WTC11 (cell line): Measurements from ENCODE around the gene UGT1A1. TPM values are rescaled to one million over a fixed set of nuclear protein-coding genes. Genes with fewer than 3 reads are reported as not detected.

Source experiments
- ATAC-seq: fragments of 200-7000 bp; cut with Tn5 transposase; 2 replicates; pipeline ENCODE4 v1.10.0; 2021; ENCODE audit warnings: mild to moderate bottlenecking, moderate library complexity
- CTCF ChIA-PET: fragments of 300-600 bp; sonication (Branson Sonifier 250); formaldehyde crosslinking; loops from one replicate; lab custom pipeline; 2021; ENCODE audit warnings: antibody characterized with exemption; lab: Charles Lee
- POLR2A ChIA-PET: fragments of 350-600 bp; sonication (Branson Sonifier 250); formaldehyde crosslinking; loops from one replicate; lab custom pipeline; 2021; ENCODE audit warnings: antibody characterized with exemption; lab: Charles Lee
- DNase-seq: peaks from one replicate; pipeline ENCODE4 v3.0.0; 2021; ENCODE audit warnings: low spot score
- H3K27ac Mint-ChIP-seq: 2 replicates; pipeline ENCODE4 v1.8.0; 2021; ENCODE audit warnings: mixed read lengths
- H3K27me3 Mint-ChIP-seq: 2 replicates; pipeline ENCODE4 v1.8.0; 2021; ENCODE audit warnings: low read depth, mild to moderate bottlenecking, moderate library complexity, mixed read lengths
- H3K36me3 Mint-ChIP-seq: 2 replicates; pipeline ENCODE4 v1.8.0; 2021; ENCODE audit warnings: mixed read lengths
- H3K4me1 Mint-ChIP-seq: 2 replicates; pipeline ENCODE4 v1.8.0; 2022; ENCODE audit warnings: mixed read lengths
- H3K4me3 Mint-ChIP-seq: 2 replicates; pipeline ENCODE4 v1.8.0; 2021; ENCODE audit warnings: mild to moderate bottlenecking, moderate library complexity, mixed read lengths
- H3K9me3 Mint-ChIP-seq: 2 replicates; pipeline ENCODE4 v1.8.0; 2021; ENCODE audit warnings: mixed read lengths
- IRF2 ChIP-seq: sonication (generic); formaldehyde crosslinking; IDR thresholded peaks from 2 replicates; pipeline ENCODE4 v1.8.0; 2022; ENCODE audit warnings: low read depth, missing genetic modification reagents, borderline replicate concordance
- JUN ChIP-seq: sonication (generic); formaldehyde crosslinking; IDR thresholded peaks from 2 replicates; pipeline ENCODE4 v1.8.0; 2023; ENCODE audit warnings: mild to moderate bottlenecking, missing genetic modification reagents
- NR1H2 ChIP-seq: sonication (generic); formaldehyde crosslinking; IDR thresholded peaks from 2 replicates; pipeline ENCODE4 v1.9.0; 2021; ENCODE audit warnings: mild to moderate bottlenecking, moderate library complexity, missing genetic modification reagents
- NR3C1 ChIP-seq: sonication (generic); formaldehyde crosslinking; conservative IDR thresholded peaks from 2 replicates; pipeline ENCODE4 v1.8.1; 2023; ENCODE audit warnings: low read depth, mild to moderate bottlenecking, missing genetic modification reagents
- RORB ChIP-seq: fragments of 250-450 bp; sonication (Bioruptor Pico); IDR thresholded peaks from 2 replicates; pipeline ENCODE4 v1.9.0; 2021; ENCODE audit warnings: mild to moderate bottlenecking
- SMAD3 ChIP-seq: sonication (generic); formaldehyde crosslinking; IDR thresholded peaks from 2 replicates; pipeline ENCODE4 v1.8.0; 2022; ENCODE audit warnings: missing genetic modification reagents, mild to moderate bottlenecking, borderline replicate concordance
- SP1 ChIP-seq: sonication (generic); formaldehyde crosslinking; conservative IDR thresholded peaks from 2 replicates; pipeline ENCODE4 v1.8.1; 2022; ENCODE audit warnings: missing genetic modification reagents
- TEAD4 ChIP-seq: sonication (generic); formaldehyde crosslinking; IDR thresholded peaks from 2 replicates; pipeline ENCODE4 v1.8.0; 2022; ENCODE audit warnings: mild to moderate bottlenecking, missing genetic modification reagents
- TP53 ChIP-seq: sonication (generic); formaldehyde crosslinking; IDR thresholded peaks from 2 replicates; pipeline ENCODE4 v1.8.1; 2023; ENCODE audit warnings: mild to moderate bottlenecking, missing genetic modification reagents
- ZBTB21 ChIP-seq: sonication (generic); formaldehyde crosslinking; IDR thresholded peaks from 2 replicates; pipeline ENCODE4 v1.8.1; 2023; ENCODE audit warnings: mild to moderate bottlenecking, missing genetic modification reagents, borderline replicate concordance
- ZNF138 ChIP-seq: sonication (generic); formaldehyde crosslinking; conservative IDR thresholded peaks from 2 replicates; pipeline ENCODE4 v1.8.1; 2022; ENCODE audit warnings: mild to moderate bottlenecking, moderate library complexity, missing genetic modification reagents
- ZNF219 ChIP-seq: sonication (generic); formaldehyde crosslinking; IDR thresholded peaks from 2 replicates; pipeline ENCODE4 v1.8.0; 2023; ENCODE audit warnings: missing genetic modification reagents, mild to moderate bottlenecking, borderline replicate concordance
- ZNF425 ChIP-seq: fragments of 250-450 bp; sonication (Bioruptor Pico); conservative IDR thresholded peaks from 2 replicates; pipeline ENCODE4 v1.9.0; 2021; ENCODE audit warnings: mild to moderate bottlenecking
- total RNA-seq: library from RNA; stranded (reverse); gene quantifications from 3 replicates; pipeline ENCODE4 v1.2.3, GENCODE V29; 2021
- TF ChIP-seq, protein P1 (sequence below): sonication (generic); formaldehyde crosslinking; IDR thresholded peaks from 2 replicates; pipeline ENCODE4 v1.8.0; 2022; ENCODE audit warnings: mild to moderate bottlenecking, missing genetic modification reagents
- TF ChIP-seq, protein P2 (sequence below): sonication (generic); formaldehyde crosslinking; IDR thresholded peaks from 2 replicates; pipeline ENCODE4 v1.8.1; 2023; ENCODE audit warnings: mild to moderate bottlenecking, missing genetic modification reagents, borderline replicate concordance
- TF ChIP-seq, protein P3 (sequence below): sonication (generic); formaldehyde crosslinking; IDR thresholded peaks from 2 replicates; pipeline ENCODE4 v1.8.0; 2023; ENCODE audit warnings: missing genetic modification reagents, mild to moderate bottlenecking, borderline replicate concordance
- TF ChIP-seq, protein P4 (sequence below): sonication (generic); formaldehyde crosslinking; IDR thresholded peaks from 2 replicates; pipeline ENCODE4 v1.8.1; 2023; ENCODE audit warnings: mild to moderate bottlenecking, moderate library complexity, missing genetic modification reagents

Gene UGT1A1
- total RNA-seq, 1 experiment from 2014 or later: not detected

- Mint-ChIP-seq H3K9me3 (peaks cover 11% of the 10 kb centered on the region; the same call in 1 of the 2 replicates), H3K4me3 (no peak overlapping the region), H3K27me3 (no peaks in the 10 kb centered on the region; the same call in 1 of the 2 replicates), H3K36me3 (no peaks in the 10 kb centered on the region), H3K27ac (no peak overlapping the region), H3K4me1 (no peaks in the 10 kb centered on the region)
- POLR2A ChIA-PET: no interaction called here
- no peak for ATAC-seq
- TF ChIP-seq ZNF425 (CRISPR knock-in tag) (no peak), ZBTB21 (no peak), RORB (CRISPR knock-in tag) (no peak)
- TF ChIP-seq, protein P1, sequence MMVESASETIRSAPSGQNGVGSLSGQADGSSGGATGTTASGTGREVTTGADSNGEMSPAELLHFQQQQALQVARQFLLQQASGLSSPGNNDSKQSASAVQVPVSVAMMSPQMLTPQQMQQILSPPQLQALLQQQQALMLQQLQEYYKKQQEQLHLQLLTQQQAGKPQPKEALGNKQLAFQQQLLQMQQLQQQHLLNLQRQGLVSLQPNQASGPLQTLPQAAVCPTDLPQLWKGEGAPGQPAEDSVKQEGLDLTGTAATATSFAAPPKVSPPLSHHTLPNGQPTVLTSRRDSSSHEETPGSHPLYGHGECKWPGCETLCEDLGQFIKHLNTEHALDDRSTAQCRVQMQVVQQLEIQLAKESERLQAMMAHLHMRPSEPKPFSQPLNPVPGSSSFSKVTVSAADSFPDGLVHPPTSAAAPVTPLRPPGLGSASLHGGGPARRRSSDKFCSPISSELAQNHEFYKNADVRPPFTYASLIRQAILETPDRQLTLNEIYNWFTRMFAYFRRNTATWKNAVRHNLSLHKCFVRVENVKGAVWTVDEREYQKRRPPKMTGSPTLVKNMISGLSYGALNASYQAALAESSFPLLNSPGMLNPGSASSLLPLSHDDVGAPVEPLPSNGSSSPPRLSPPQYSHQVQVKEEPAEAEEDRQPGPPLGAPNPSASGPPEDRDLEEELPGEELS (CRISPR knock-in tag): no peak
- DNase-seq: no peak
- CTCF ChIA-PET: no interaction called here
Measured at GRCh38 chr2:233807966-233808935, 48.2 kb downstream of the UGT1A1 start.

DNA sequence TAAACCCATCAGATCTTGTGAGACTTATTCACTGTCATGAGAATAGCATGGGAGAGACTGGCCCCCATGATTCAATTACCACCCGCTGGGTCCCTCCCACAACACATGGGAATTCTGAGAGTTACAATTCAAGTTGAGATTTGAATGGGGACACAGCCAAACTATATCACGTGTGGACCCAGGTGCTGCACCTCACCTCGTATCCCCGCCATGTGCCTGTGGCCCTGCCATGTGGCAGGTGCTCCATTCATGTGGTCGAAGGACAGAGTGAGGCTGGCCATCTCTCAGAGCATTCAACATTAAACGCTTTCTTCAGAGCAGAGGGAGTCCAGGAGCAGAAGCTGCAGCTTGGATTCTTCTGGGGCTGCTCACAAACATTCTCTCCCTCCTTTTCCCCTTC, 50.3 kb downstream of the UGT1A1 start:
- Mint-ChIP-seq H3K36me3 (no peaks in the 10 kb centered on the region), H3K9me3 (peaks cover 11% of the 10 kb centered on the region), H3K27me3 (no peaks in the 10 kb centered on the region; the same call in 1 of the 2 replicates), H3K4me1 (no peaks in the 10 kb centered on the region), H3K27ac (no peak overlapping the region), H3K4me3 (no peak overlapping the region)
- POLR2A ChIA-PET: no interaction called here
- CTCF ChIA-PET: no interaction called here
- ATAC-seq: no peak
- no peak for DNase-seq
- TF ChIP-seq JUN (CRISPR knock-in tag): no peak
- no peak for TF ChIP-seq SP1 (CRISPR knock-in tag)
- no peak for TF ChIP-seq SMAD3
- no peak for TF ChIP-seq ZNF138 (CRISPR knock-in tag)
- TF ChIP-seq TEAD4 (CRISPR knock-in tag): no peak
- no peak for TF ChIP-seq IRF2 (CRISPR knock-in tag)
- TF ChIP-seq TP53: no peak
- no peak for TF ChIP-seq NR1H2 (CRISPR knock-in tag)
- no peak for TF ChIP-seq ZNF219
- TF ChIP-seq, protein P2, sequence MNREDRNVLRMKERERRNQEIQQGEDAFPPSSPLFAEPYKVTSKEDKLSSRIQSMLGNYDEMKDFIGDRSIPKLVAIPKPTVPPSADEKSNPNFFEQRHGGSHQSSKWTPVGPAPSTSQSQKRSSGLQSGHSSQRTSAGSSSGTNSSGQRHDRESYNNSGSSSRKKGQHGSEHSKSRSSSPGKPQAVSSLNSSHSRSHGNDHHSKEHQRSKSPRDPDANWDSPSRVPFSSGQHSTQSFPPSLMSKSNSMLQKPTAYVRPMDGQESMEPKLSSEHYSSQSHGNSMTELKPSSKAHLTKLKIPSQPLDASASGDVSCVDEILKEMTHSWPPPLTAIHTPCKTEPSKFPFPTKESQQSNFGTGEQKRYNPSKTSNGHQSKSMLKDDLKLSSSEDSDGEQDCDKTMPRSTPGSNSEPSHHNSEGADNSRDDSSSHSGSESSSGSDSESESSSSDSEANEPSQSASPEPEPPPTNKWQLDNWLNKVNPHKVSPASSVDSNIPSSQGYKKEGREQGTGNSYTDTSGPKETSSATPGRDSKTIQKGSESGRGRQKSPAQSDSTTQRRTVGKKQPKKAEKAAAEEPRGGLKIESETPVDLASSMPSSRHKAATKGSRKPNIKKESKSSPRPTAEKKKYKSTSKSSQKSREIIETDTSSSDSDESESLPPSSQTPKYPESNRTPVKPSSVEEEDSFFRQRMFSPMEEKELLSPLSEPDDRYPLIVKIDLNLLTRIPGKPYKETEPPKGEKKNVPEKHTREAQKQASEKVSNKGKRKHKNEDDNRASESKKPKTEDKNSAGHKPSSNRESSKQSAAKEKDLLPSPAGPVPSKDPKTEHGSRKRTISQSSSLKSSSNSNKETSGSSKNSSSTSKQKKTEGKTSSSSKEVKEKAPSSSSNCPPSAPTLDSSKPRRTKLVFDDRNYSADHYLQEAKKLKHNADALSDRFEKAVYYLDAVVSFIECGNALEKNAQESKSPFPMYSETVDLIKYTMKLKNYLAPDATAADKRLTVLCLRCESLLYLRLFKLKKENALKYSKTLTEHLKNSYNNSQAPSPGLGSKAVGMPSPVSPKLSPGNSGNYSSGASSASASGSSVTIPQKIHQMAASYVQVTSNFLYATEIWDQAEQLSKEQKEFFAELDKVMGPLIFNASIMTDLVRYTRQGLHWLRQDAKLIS (CRISPR knock-in tag): no peak
- TF ChIP-seq, protein P3, sequence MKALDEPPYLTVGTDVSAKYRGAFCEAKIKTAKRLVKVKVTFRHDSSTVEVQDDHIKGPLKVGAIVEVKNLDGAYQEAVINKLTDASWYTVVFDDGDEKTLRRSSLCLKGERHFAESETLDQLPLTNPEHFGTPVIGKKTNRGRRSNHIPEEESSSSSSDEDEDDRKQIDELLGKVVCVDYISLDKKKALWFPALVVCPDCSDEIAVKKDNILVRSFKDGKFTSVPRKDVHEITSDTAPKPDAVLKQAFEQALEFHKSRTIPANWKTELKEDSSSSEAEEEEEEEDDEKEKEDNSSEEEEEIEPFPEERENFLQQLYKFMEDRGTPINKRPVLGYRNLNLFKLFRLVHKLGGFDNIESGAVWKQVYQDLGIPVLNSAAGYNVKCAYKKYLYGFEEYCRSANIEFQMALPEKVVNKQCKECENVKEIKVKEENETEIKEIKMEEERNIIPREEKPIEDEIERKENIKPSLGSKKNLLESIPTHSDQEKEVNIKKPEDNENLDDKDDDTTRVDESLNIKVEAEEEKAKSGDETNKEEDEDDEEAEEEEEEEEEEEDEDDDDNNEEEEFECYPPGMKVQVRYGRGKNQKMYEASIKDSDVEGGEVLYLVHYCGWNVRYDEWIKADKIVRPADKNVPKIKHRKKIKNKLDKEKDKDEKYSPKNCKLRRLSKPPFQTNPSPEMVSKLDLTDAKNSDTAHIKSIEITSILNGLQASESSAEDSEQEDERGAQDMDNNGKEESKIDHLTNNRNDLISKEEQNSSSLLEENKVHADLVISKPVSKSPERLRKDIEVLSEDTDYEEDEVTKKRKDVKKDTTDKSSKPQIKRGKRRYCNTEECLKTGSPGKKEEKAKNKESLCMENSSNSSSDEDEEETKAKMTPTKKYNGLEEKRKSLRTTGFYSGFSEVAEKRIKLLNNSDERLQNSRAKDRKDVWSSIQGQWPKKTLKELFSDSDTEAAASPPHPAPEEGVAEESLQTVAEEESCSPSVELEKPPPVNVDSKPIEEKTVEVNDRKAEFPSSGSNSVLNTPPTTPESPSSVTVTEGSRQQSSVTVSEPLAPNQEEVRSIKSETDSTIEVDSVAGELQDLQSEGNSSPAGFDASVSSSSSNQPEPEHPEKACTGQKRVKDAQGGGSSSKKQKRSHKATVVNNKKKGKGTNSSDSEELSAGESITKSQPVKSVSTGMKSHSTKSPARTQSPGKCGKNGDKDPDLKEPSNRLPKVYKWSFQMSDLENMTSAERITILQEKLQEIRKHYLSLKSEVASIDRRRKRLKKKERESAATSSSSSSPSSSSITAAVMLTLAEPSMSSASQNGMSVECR (CRISPR knock-in tag): no peak
- TF ChIP-seq, protein P4, sequence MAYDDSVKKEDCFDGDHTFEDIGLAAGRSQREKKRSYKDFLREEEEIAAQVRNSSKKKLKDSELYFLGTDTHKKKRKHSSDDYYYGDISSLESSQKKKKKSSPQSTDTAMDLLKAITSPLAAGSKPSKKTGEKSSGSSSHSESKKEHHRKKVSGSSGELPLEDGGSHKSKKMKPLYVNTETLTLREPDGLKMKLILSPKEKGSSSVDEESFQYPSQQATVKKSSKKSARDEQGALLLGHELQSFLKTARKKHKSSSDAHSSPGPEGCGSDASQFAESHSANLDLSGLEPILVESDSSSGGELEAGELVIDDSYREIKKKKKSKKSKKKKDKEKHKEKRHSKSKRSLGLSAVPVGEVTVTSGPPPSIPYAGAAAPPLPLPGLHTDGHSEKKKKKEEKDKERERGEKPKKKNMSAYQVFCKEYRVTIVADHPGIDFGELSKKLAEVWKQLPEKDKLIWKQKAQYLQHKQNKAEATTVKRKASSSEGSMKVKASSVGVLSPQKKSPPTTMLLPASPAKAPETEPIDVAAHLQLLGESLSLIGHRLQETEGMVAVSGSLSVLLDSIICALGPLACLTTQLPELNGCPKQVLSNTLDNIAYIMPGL: no peak
- TF ChIP-seq NR3C1: no peak
